Effector memory CD4-positive, alpha-beta T cell (primary cell): Measurements from ENCODE around the gene TNN.

Experiments used
- DNase-seq, 3 donors: peaks; one replicate each; pipeline ENCODE4 v3.0.0-alpha.2; 2020
- H3K27ac ChIP-seq: 2 replicates; pipeline ENCODE4 v1.7.0; 2013; ENCODE audit warnings: mild to moderate bottlenecking, low read length, moderate library complexity; ENCODE audit not compliant: insufficient read depth, poor library complexity, severe bottlenecking
- H3K27me3 ChIP-seq: replicated peaks from 2 replicates; pipeline ENCODE4 v1.7.0; 2013; ENCODE audit warnings: mild to moderate bottlenecking, low read length; ENCODE audit not compliant: insufficient read depth, control insufficient read depth, poor library complexity, severe bottlenecking
- H3K36me3 ChIP-seq: 2 replicates; pipeline ENCODE4 v1.7.0; 2013; ENCODE audit warnings: mild to moderate bottlenecking, low read length, moderate library complexity; ENCODE audit not compliant: control insufficient read depth, insufficient read depth
- H3K4me1 ChIP-seq: 2 replicates; pipeline ENCODE4 v1.7.0; 2013; ENCODE audit warnings: low read length, mild to moderate bottlenecking; ENCODE audit not compliant: control insufficient read depth, insufficient read depth, poor library complexity, severe bottlenecking
- H3K4me3 ChIP-seq: 2 replicates; pipeline ENCODE4 v1.7.0; 2013; ENCODE audit warnings: low read length, low read depth, mild to moderate bottlenecking; ENCODE audit not compliant: insufficient read depth, poor library complexity, severe bottlenecking
- H3K9me3 ChIP-seq: 2 replicates; pipeline ENCODE4 v1.7.0; 2013; ENCODE audit warnings: mild to moderate bottlenecking, low read length, moderate library complexity; ENCODE audit not compliant: control insufficient read depth

TNN gene

GRCh38 chr1:175126347-175126746 lies 58.7 kb downstream of the TNN start:
- Histone ChIP-seq H3K27me3 (no peaks in the 10 kb centered on the region), H3K27ac (no peak overlapping the region), H3K9me3 (no peaks in the 10 kb centered on the region), H3K36me3 (no peaks in the 10 kb centered on the region), H3K4me3 (no peak overlapping the region), H3K4me1 (no peaks in the 10 kb centered on the region)
- DNase-seq, result no peak

- no peaks in the 10 kb centered on the region for H3K4me1 ChIP-seq
- no peaks in the 10 kb centered on the region for H3K27me3 ChIP-seq
- H3K4me3 ChIP-seq, result no peak overlapping the region
- H3K36me3 ChIP-seq, result no peaks in the 10 kb centered on the region
- DNase-seq, result no peak
- H3K9me3 ChIP-seq, result no peaks in the 10 kb centered on the region
- H3K27ac ChIP-seq, result no peak overlapping the region
Measured at GRCh38 chr1:175127565-175127964, 59.9 kb downstream of the TNN start.

- H3K9me3 ChIP-seq, result no peaks in the 10 kb centered on the region
- no peaks in the 10 kb centered on the region for H3K4me1 ChIP-seq
- no peak for DNase-seq
- H3K36me3 ChIP-seq, result no peaks in the 10 kb centered on the region
- H3K27me3 ChIP-seq, result no peaks in the 10 kb centered on the region
- H3K4me3 ChIP-seq, result no peak overlapping the region
- H3K27ac ChIP-seq, result no peak overlapping the region
Measured at GRCh38 chr1:175128523-175128922, 60.9 kb downstream of the TNN start.

- H3K9me3 ChIP-seq, result no peaks in the 10 kb centered on the region
- H3K4me1 ChIP-seq, result no peaks in the 10 kb centered on the region
- no peaks in the 10 kb centered on the region for H3K27me3 ChIP-seq
- H3K27ac ChIP-seq, result no peak overlapping the region
- H3K4me3 ChIP-seq, result no peak overlapping the region
- DNase-seq, result no peak
- no peaks in the 10 kb centered on the region for H3K36me3 ChIP-seq
Measured at GRCh38 chr1:175129182-175129581, 61.5 kb downstream of the TNN start.

GRCh38 chr1:175129644-175129996 lies 62.0 kb downstream of the TNN start:
- Histone ChIP-seq H3K9me3 (no peaks in the 10 kb centered on the region), H3K27ac (no peak overlapping the region), H3K4me1 (no peaks in the 10 kb centered on the region), H3K27me3 (no peaks in the 10 kb centered on the region), H3K4me3 (no peak overlapping the region), H3K36me3 (no peaks in the 10 kb centered on the region)
- no peak for DNase-seq

GRCh38 chr1:175129997-175130648 lies 62.5 kb downstream of the TNN start:
- DNase-seq, result no peak
- Histone ChIP-seq H3K4me3 (no peak overlapping the region), H3K27me3 (no peaks in the 10 kb centered on the region), H3K27ac (no peak overlapping the region), H3K9me3 (no peaks in the 10 kb centered on the region), H3K4me1 (no peaks in the 10 kb centered on the region), H3K36me3 (no peaks in the 10 kb centered on the region)

- no peaks in the 10 kb centered on the region for H3K27me3 ChIP-seq
- H3K4me1 ChIP-seq, result no peaks in the 10 kb centered on the region
- no peak overlapping the region for H3K4me3 ChIP-seq
- H3K27ac ChIP-seq, result no peak overlapping the region
- H3K9me3 ChIP-seq, result no peaks in the 10 kb centered on the region
- H3K36me3 ChIP-seq, result no peaks in the 10 kb centered on the region
- no peak for DNase-seq
Measured at GRCh38 chr1:175130649-175131045, 63.0 kb downstream of the TNN start.

GRCh38 chr1:175131095-175131494 lies 63.5 kb downstream of the TNN start:
- no peak overlapping the region for H3K27ac ChIP-seq
- H3K36me3 ChIP-seq, result no peaks in the 10 kb centered on the region

GRCh38 chr1:175132436-175132835 lies 64.8 kb downstream of the TNN start:
- H3K36me3 ChIP-seq, result no peaks in the 10 kb centered on the region
- no peaks in the 10 kb centered on the region for H3K4me1 ChIP-seq
- DNase-seq, result no peak
- no peak overlapping the region for H3K27ac ChIP-seq
- no peaks in the 10 kb centered on the region for H3K27me3 ChIP-seq
- no peak overlapping the region for H3K4me3 ChIP-seq
- H3K9me3 ChIP-seq, result no peaks in the 10 kb centered on the region

More at GRCh38 chr1:175131095-175131494, 63.5 kb downstream of the TNN start:
- no peak overlapping the region for H3K4me3 ChIP-seq
- H3K4me1 ChIP-seq, result no peaks in the 10 kb centered on the region
- no peaks in the 10 kb centered on the region for H3K27me3 ChIP-seq
- DNase-seq, result no peak
- no peaks in the 10 kb centered on the region for H3K9me3 ChIP-seq

- Histone ChIP-seq H3K27me3 (no peaks in the 10 kb centered on the region), H3K9me3 (no peaks in the 10 kb centered on the region), H3K36me3 (no peaks in the 10 kb centered on the region), H3K27ac (no peak overlapping the region), H3K4me3 (no peak overlapping the region), H3K4me1 (no peaks in the 10 kb centered on the region)
- no peak for DNase-seq
Measured at GRCh38 chr1:175133673-175134435, 66.2 kb downstream of the TNN start.
